ENCODE measurements around the gene ACACA. TPM values are rescaled to one million over a fixed set of nuclear protein-coding genes. Genes with fewer than 3 reads are reported as not detected.

ACACA gene
- total and polyA plus RNA-seq, 9 of the 15 experiments (the other 6 are each of a cell fraction or from before 2014, with no cell fraction given) = 35.9 to 135 (median 88.4) TPM

- no peaks in the 10 kb centered on the region for H3K9me3 ChIP-seq (replicated peaks; ENCODE audit: control insufficient read depth, insufficient read depth, low read depth, low read length)
- no peaks in the 10 kb centered on the region for H3K9me1 ChIP-seq (ENCODE audit: control insufficient read depth, insufficient read depth, low read length)
- H3K4me2 ChIP-seq (ENCODE audit: insufficient read depth, low read length) = no peak overlapping the region
- POLR2A ChIA-PET = interaction anchor here (0.6 to 0.9 kb wide), 2 partner anchors 16 to 176 kb away, joined by 3 read pairs; no protein-coding TSS in a partner anchor
- H2AFZ ChIP-seq (ENCODE audit: low read depth, low read length) = no peak overlapping the region
- BruUV-seq (replicated peaks) = no TSS peak
- FAIRE-seq (no peak), ATAC-seq (no peak), DNase-seq (ENCODE audit: extremely low read depth in 1 of 4, low spot score in 3 of 4) (peak in 2 of 4 experiments; percentile 16 to 17)
- in situ Hi-C loops (cut with MboI) = no loop called here
- no peaks in the 10 kb centered on the region for H3K4me1 ChIP-seq (replicated peaks in 1 of 2; ENCODE audit: control insufficient read depth in 2 of 2, insufficient read depth in 2 of 2, low read length in 2 of 2)
- peaks cover 66% of the 10 kb centered on the region for H3K36me3 ChIP-seq (ENCODE audit: control insufficient read depth, insufficient read depth, low read length)
- H4K20me1 ChIP-seq (replicated peaks; ENCODE audit: control insufficient read depth, insufficient read depth, low read length) = no peaks in the 10 kb centered on the region
- no peak overlapping the region for H3K27ac ChIP-seq (ENCODE audit: extremely low read depth, low read depth, low read length)
- WGBS (ENCODE audit: insufficient coverage, low coverage, missing lambda C conversion rate) = 72% methylated on average over 3 of the region's 3 CpGs
- H3K4me3 ChIP-seq = no peak overlapping the region
- CTCF ChIA-PET (ENCODE audit: low intra/inter-chr PET ratio) = interaction anchor here (0.6 kb wide), 1 partner anchor 433 kb away, joined by 4 read pairs; no protein-coding TSS in a partner anchor
- no peak overlapping the region for H3K9ac ChIP-seq (ENCODE audit: insufficient read depth in 1 of 2, low read depth in 2 of 2, low read length in 2 of 2)
- peaks cover 3% of the 10 kb centered on the region; the same call in 1 of the 3 replicates for H3K79me2 ChIP-seq (ENCODE audit: control insufficient read depth, insufficient read depth, low read length)
- intact Hi-C loops (cut with micrococcal nuclease) = no loop called here
- no peaks in the 10 kb centered on the region for H3K27me3 ChIP-seq (ENCODE audit: control insufficient read depth in 2 of 2, insufficient read depth in 2 of 2, low read length in 2 of 2)
- TF ChIP-seq ZNF76 (CRISPR knock-in tag; IDR thresholded peaks at IDR 0.05; ENCODE audit: borderline replicate concordance) = no peak
- TF ChIP-seq, protein P1, sequence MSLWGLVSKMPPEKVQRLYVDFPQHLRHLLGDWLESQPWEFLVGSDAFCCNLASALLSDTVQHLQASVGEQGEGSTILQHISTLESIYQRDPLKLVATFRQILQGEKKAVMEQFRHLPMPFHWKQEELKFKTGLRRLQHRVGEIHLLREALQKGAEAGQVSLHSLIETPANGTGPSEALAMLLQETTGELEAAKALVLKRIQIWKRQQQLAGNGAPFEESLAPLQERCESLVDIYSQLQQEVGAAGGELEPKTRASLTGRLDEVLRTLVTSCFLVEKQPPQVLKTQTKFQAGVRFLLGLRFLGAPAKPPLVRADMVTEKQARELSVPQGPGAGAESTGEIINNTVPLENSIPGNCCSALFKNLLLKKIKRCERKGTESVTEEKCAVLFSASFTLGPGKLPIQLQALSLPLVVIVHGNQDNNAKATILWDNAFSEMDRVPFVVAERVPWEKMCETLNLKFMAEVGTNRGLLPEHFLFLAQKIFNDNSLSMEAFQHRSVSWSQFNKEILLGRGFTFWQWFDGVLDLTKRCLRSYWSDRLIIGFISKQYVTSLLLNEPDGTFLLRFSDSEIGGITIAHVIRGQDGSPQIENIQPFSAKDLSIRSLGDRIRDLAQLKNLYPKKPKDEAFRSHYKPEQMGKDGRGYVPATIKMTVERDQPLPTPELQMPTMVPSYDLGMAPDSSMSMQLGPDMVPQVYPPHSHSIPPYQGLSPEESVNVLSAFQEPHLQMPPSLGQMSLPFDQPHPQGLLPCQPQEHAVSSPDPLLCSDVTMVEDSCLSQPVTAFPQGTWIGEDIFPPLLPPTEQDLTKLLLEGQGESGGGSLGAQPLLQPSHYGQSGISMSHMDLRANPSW (CRISPR knock-in tag; IDR thresholded peaks at IDR 0.05) = no peak
- TF ChIP-seq RBM15 (IDR thresholded peaks at IDR 0.05; ENCODE audit: insufficient read depth, low read length) = no peak
- no peak for TF ChIP-seq MEF2A (IDR thresholded peaks at IDR 0.05; ENCODE audit: control insufficient read depth, low read depth, low read length)
- TF ChIP-seq ZNF133 (CRISPR knock-in tag; IDR thresholded peaks at IDR 0.05) = no peak
- TF ChIP-seq TCF7L2 (IDR thresholded peaks at IDR 0.05; ENCODE audit: low read depth, low read length) = no peak
- no peak for TF ChIP-seq IFI16 (CRISPR knock-in tag; IDR thresholded peaks at IDR 0.05)
- TF ChIP-seq, protein P2, sequence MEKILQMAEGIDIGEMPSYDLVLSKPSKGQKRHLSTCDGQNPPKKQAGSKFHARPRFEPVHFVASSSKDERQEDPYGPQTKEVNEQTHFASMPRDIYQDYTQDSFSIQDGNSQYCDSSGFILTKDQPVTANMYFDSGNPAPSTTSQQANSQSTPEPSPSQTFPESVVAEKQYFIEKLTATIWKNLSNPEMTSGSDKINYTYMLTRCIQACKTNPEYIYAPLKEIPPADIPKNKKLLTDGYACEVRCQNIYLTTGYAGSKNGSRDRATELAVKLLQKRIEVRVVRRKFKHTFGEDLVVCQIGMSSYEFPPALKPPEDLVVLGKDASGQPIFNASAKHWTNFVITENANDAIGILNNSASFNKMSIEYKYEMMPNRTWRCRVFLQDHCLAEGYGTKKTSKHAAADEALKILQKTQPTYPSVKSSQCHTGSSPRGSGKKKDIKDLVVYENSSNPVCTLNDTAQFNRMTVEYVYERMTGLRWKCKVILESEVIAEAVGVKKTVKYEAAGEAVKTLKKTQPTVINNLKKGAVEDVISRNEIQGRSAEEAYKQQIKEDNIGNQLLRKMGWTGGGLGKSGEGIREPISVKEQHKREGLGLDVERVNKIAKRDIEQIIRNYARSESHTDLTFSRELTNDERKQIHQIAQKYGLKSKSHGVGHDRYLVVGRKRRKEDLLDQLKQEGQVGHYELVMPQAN (IDR thresholded peaks at IDR 0.05; ENCODE audit: borderline replicate concordance) = no peak
Observed at GRCh38 chr17:37168731-37169353, 237.8 kb downstream of the ACACA start.

All from K562 (cell line).